C4-2B (cell line): ENCODE data around the gene EOLA1.
"Not testable (repeated sequence)": the region's sequence is repeated elsewhere in the genome, so short reads cannot be mapped to it uniquely, and the experiment has no call there.

Experiments used
- H3K27ac ChIP-seq: fragments of 450-650 bp; 2 replicates; pipeline ENCODE4 v1.5.1; 2017
- CTCF ChIP-seq: fragments of 450-650 bp; conservative IDR thresholded peaks from 2 replicates; pipeline ENCODE4 v1.5.1; 2017; ENCODE audit warnings: mild to moderate bottlenecking
- ZFX ChIP-seq: fragments of 450-650 bp; IDR thresholded peaks from 2 replicates; pipeline ENCODE4 v1.6.1; 2017

EOLA1 gene

GRCh38 chrX:149528381-149528780 lies 12.4 kb upstream of the EOLA1 start:
- no peak overlapping the region for H3K27ac ChIP-seq
- TF ChIP-seq CTCF (no peak), ZFX (no peak)

GRCh38 chrX:149531599-149531998 lies 9.2 kb upstream of the EOLA1 start:
- H3K27ac ChIP-seq, result no peak overlapping the region
- no peak for TF ChIP-seq ZFX
- TF ChIP-seq CTCF, result no peak

DNA sequence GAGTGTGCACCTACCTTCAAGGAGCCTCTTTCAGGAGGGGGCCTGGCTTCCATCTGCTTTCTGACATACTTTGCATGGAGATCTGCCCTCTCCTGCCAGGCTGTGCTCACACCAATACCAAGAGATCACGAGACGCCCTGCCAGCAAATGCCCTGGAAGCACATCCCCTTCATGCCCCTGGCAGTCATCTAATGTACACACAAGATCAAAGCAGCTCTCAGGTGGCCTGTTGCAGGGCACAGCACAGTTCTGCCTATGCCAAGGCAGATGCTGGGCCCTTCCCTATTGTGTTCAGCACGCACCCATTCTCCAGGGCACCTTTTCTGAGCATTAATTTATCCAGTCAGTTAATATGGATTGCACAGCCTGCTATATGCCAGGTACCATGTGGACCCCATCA lies 7.9 kb upstream of the EOLA1 start:
- H3K27ac ChIP-seq, result not testable (repeated sequence)

GRCh38 chrX:149533999-149534398 lies 6.8 kb upstream of the EOLA1 start:
- not testable (repeated sequence) for H3K27ac ChIP-seq

GRCh38 chrX:149534926-149535602 lies 5.7 kb upstream of the EOLA1 start:
- not testable (repeated sequence) for H3K27ac ChIP-seq

DNA sequence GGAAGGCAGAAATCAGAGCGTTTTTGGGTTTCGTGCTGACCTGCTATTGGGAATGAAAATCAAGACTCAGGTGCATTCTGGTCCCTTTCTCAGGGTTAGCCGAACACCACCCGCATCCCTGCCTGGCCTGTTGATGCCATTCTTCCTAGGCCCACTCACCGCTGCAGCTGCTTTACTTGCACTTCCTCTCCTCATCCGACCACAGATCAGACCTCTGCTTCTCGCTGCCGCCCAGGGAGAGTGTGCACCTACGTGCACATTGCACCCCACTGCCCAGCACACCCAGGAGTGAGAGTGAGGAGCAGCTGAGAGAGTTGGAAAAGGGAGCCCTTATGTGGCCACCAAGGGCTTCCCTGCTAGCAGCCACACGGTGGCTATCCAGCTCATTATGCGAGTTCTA lies 3.3 kb upstream of the EOLA1 start:
- not testable (repeated sequence) for H3K27ac ChIP-seq

GRCh38 chrX:149539283-149540130 lies 1.3 kb upstream of the EOLA1 start:
- peak overlapping the region; percentile 93; the same call in 1 of the 2 replicates for H3K27ac ChIP-seq
- TF ChIP-seq CTCF (no peak), ZFX (no peak)

- peak overlapping the region; percentile 93 for H3K27ac ChIP-seq
- no peak for TF ChIP-seq CTCF
- no peak for TF ChIP-seq ZFX
Measured at GRCh38 chrX:149540131-149540620, 636 bp upstream of the EOLA1 start.

- peak overlapping the region; percentile 93 for H3K27ac ChIP-seq
- no peak for TF ChIP-seq ZFX
- TF ChIP-seq CTCF, result no peak
Measured at GRCh38 chrX:149541521-149542047, 772 bp downstream of the EOLA1 start.

DNA sequence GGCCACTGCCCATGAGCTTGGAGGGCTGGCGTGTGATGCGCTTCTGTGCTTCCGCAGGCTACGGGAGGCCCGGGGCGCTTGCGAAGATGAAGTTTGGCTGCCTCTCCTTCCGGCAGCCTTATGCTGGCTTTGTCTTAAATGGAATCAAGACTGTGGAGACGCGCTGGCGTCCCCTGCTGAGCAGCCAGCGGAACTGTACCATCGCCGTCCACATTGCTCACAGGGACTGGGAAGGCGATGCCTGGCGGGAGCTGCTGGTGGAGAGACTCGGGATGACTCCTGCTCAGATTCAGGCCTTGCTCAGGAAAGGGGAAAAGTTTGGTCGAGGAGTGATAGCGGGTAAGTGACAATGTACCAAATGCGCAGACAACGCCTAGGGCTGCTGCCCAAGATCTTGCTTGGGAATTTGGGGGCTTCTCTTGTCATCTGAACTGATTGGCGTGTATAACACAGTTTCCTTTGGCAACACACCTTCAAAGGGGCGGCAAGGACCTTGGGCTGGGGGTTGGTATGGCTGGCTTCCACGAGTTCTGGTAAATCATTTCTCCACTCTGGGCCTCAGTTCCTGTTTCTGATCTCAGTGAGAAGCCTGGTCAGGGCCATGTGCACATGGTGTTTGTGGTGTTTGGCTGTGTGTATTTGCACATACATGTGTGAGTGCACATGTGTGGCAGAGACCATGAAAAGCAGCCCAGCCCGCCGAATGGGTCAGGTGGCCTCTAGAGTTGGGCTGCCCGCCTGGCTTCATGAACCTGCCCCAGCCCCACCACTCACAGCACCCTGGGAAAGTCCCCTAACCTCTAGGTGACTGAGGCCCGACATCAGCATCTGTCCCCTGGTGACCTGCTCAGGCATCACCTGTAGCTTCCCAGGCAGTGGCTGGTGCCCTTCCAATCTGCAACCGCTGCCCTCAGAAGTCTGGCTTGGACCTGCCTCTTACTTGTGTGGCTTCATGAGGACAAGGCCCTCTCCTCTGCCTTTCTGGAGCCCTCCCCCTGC lies 5.0 kb downstream of the EOLA1 start:
- not testable (repeated sequence) for H3K27ac ChIP-seq

DNA sequence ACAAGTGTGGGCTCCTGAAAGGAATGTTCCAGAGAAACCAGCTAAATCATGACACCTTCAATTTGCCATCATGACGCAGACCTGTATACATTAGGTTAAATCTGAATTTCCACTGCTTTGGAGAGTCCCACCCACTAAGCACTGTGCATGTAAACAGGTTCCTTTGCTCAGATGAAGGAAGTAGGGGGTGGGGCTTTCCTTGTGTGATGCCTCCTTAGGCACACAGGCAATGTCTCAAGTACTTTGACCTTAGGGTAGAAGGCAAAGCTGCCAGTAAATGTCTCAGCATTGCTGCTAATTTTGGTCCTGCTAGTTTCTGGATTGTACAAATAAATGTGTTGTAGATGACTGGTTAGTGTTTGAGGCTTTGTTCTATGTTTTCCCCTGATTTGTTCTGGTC lies 6.2 kb downstream of the EOLA1 start:
- not testable (repeated sequence) for H3K27ac ChIP-seq

- H3K27ac ChIP-seq, result not testable (repeated sequence)
Measured at GRCh38 chrX:149547782-149548181, 7.0 kb downstream of the EOLA1 start.

DNA sequence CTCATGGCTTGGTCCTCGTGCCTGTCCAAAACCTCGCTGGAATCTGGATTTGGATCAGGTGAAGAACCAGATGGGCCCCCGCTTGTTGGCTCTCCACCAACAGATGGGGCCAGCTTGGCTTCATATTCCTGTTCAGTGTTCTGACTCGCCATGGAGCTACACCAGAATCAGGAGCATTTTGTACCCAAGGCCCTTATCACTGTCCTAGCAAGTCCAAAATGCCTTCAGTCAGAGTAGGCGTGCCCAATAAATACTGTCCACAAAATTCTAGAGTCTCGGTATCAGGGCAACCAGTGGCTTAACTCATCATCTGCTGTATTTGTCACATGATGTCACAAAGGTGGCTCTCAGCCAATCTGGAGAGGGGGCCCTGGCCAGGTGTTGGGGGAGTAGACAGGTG lies 8.9 kb downstream of the EOLA1 start, which contains the start of gene HSFX3:
Gene HSFX3 (minus strand): TSS at position 224 of the 400 bp plus-strand sequence. CDS start 72 bp downstream, at position 152.
- H3K27ac ChIP-seq, result not testable (repeated sequence)
